NCI-H446 (cell line): ENCODE results near the gene HTR2C.
"Not testable (repeated sequence)": the region's sequence is repeated elsewhere in the genome, so short reads cannot be mapped to it uniquely, and the experiment has no call there.

Source experiments
- DNase-seq, 2 experiments: peaks; one replicate each; lab custom pipeline; 2025; lab: John Stamatoyannopoulos, UW

Gene HTR2C

GRCh38 chrX:114712466-114712865 lies 128.6 kb downstream of the HTR2C start:
- no peak for DNase-seq

GRCh38 chrX:114715096-114715495 lies 131.2 kb downstream of the HTR2C start:
- no peak for DNase-seq

- DNase-seq = no peak
These were observed 134.0 kb downstream of the HTR2C start for GRCh38 chrX:114717921-114718320.

- no peak for DNase-seq
These were observed 182.7 kb downstream of the HTR2C start for GRCh38 chrX:114766541-114766940.

GRCh38 chrX:114774691-114775090 lies 190.8 kb downstream of the HTR2C start:
- no peak for DNase-seq

GRCh38 chrX:114782925-114783324 lies 199.0 kb downstream of the HTR2C start:
- DNase-seq = no peak

- no peak for DNase-seq
These were observed 203.2 kb downstream of the HTR2C start for GRCh38 chrX:114787061-114787460.

- DNase-seq = no peak
These were observed 213.6 kb downstream of the HTR2C start for GRCh38 chrX:114797494-114797893.

GRCh38 chrX:114798907-114799306 lies 215.0 kb downstream of the HTR2C start:
- no peak for DNase-seq

GRCh38 chrX:114800719-114801118 lies 216.8 kb downstream of the HTR2C start:
- DNase-seq = no peak

GRCh38 chrX:114819509-114819908 lies 235.6 kb downstream of the HTR2C start:
- DNase-seq = no peak

- no peak for DNase-seq
These were observed 257.2 kb downstream of the HTR2C start for GRCh38 chrX:114841051-114841450.

- DNase-seq = no peak
These were observed 258.3 kb downstream of the HTR2C start for GRCh38 chrX:114842181-114842580.

GRCh38 chrX:114889481-114889880 lies 305.6 kb downstream of the HTR2C start:
- no peak for DNase-seq

GRCh38 chrX:114903618-114904017 lies 319.7 kb downstream of the HTR2C start:
- no peak for DNase-seq

- DNase-seq = no peak
These were observed 321.4 kb downstream of the HTR2C start for GRCh38 chrX:114905251-114905650.

- DNase-seq = no peak
These were observed 323.2 kb downstream of the HTR2C start for GRCh38 chrX:114906984-114907510.

GRCh38 chrX:114924423-114924822 lies 340.5 kb downstream of the HTR2C start:
- DNase-seq = no peak

GRCh38 chrX:114924856-114925255 lies 341.0 kb downstream of the HTR2C start:
- DNase-seq = no peak

- DNase-seq = no peak
These were observed 346.3 kb downstream of the HTR2C start for GRCh38 chrX:114930227-114930626.

GRCh38 chrX:114932550-114932949 lies 348.7 kb downstream of the HTR2C start:
- DNase-seq = no peak

GRCh38 chrX:114933291-114933690 lies 349.4 kb downstream of the HTR2C start:
- not testable (repeated sequence) for DNase-seq

- not testable (repeated sequence) for DNase-seq
These were observed 353.2 kb downstream of the HTR2C start for GRCh38 chrX:114937090-114937489.

- no peak for DNase-seq
These were observed 368.8 kb downstream of the HTR2C start for GRCh38 chrX:114952696-114953095.
